SHP77 treated with DMSO at 0.1 percent for 48 hours (cell line): Measurements from ENCODE around the gene KLHL41.
"Not testable (repeated sequence)": the region's sequence is repeated elsewhere in the genome, so short reads cannot be mapped to it uniquely, and the experiment has no call there.

Experiments used
- DNase-seq: peaks from one replicate; lab custom pipeline; 2025; lab: John Stamatoyannopoulos, UW

Gene KLHL41

DNA sequence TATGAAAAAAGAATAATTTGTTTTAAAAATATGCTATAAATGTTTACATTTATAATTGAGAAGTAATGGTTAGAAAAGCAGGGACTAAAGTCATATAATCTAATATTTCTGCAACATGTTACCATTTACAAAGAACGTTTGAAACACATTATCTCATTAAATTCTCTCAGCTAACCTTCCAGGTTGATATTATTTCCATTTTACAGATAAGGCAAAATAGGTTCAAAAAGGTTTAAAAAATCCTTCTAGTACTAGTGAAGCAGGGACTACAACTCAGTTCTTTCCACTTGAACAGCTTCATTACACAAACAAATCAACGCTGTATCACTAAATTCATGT, 63.3 kb downstream of the KLHL41 start:
- DNase-seq = no peak

DNA sequence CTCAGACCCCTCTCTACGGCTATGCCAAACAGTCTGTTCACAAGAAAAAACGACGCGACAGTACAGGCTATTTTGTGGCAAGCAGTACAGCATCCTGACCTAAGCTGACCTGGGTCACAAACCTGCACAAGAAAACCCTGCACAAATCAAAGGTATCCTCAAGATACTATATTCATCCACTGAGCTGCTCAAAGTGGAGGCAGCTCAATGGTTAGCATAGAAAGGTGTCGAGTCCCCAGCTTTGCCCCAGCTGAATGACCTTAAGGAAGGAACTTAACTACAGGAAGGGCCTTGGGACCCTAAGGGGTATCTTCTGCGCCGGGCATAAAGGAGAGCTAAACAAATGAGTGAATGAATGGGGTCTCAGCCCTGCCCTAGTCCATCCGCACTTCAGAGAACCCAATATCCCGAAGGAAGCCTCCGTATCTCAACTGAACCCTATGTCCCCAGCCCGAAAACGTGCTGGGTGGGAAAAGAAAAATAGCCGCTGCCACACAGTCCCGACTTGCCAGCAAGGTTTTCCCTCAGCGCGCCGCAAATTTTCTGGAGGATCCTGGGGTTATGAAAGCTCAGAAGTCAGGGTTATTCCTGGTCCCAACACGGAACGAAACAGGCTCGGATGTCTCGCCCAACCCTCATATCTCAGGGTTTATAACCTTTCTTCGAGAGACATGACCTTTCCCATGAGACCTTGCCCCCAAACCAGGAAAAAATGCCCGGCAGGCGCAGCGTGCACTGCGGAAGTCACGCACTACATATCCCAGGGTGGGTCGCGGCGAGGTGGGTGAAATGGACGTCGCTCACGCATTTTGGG, 63.9 kb downstream of the KLHL41 start, which contains the start of gene FASTKD1:
FASTKD1 (minus strand) TSS at position 706 of the 814 bp plus-strand sequence. CDS start 1,836 bp downstream, outside the sequence.
- peak; percentile 74 for DNase-seq

DNA sequence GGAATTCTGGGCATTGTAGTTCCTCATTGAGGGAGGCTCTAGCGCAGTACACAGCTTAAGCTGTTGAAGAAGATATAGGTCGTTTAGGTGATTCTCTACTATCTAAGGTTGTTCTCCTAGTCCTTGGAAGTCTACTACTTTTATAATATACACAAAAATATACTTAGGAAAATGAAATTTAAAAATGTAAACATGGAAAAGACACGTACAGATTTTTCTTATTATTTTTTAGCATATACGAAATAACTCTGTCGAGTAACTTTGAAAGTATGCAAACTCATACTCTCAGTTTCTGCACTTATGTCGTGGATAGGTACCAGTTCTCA, 64.4 kb downstream of the KLHL41 start:
- no peak for DNase-seq

DNA sequence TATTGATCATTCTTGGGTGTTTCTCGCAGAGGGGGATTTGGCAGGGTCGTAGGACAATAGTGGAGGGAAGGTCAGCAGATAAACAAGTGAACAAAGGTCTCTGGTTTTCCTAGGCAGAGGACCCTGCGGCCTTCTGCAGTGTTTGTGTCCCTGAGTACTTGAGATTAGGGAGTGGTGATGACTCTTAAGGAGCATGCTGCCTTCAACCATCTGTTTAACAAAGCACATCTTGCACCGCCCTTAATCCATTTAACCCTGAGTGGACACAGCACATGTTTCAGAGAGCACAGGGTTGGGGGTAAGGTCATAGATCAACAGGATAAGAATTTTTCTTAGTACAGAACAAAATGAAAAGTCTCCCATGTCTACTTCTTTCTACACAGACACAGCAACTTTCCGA, 65.0 kb downstream of the KLHL41 start:
- not testable (repeated sequence) for DNase-seq

DNA sequence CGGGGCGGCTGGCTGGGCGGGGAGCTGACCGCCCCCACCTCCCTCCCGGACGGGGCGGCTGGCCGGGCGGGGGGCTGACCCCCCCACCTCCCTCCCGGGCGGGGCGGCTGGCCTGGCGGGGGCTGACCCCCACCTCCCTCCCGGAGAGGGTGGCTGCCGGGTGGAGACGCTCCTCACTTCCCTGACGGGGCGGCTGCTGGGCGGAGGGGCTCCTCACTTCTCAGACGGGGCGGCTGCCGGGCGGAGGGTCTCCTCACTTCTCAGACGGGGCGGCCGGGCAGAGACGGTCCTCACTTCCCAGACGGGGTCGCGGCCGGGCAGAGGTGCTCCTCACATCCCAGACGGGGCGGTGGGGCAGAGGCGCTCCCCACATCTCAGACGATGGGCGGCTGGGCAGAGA, 65.8 kb downstream of the KLHL41 start:
- not testable (repeated sequence) for DNase-seq
